Measurements from ENCODE around the gene NWD2.

The NWD2 gene

GRCh38 chr4:37279894-37280592, 35.5 kb downstream of the NWD2 start:
- DNase-seq (ENCODE audit: low read depth in 1 of 2, low spot score in 1 of 2), result no peak

GRCh38 chr4:37299468-37299867, 54.9 kb downstream of the NWD2 start:
- DNase-seq (ENCODE audit: low read depth in 1 of 2, low spot score in 1 of 2), result no peak

- DNase-seq (ENCODE audit: low read depth in 1 of 2, low spot score in 1 of 2), result no peak
Observed at GRCh38 chr4:37304612-37305011, 60.1 kb downstream of the NWD2 start.

GRCh38 chr4:37305984-37306383, 61.4 kb downstream of the NWD2 start:
- no peak for DNase-seq (ENCODE audit: low read depth in 1 of 2, low spot score in 1 of 2)

- DNase-seq (ENCODE audit: low read depth in 1 of 2, low spot score in 1 of 2), result no peak
Observed at GRCh38 chr4:37317104-37317643, 72.6 kb downstream of the NWD2 start.

- no peak for DNase-seq (ENCODE audit: low read depth in 1 of 2, low spot score in 1 of 2)
Observed at GRCh38 chr4:37320513-37321235, 76.1 kb downstream of the NWD2 start.

GRCh38 chr4:37322122-37322521, 77.6 kb downstream of the NWD2 start:
- DNase-seq (ENCODE audit: low read depth in 1 of 2, low spot score in 1 of 2), result no peak

- no peak for DNase-seq (ENCODE audit: low read depth in 1 of 2, low spot score in 1 of 2)
Observed at GRCh38 chr4:37324546-37324945, 80.0 kb downstream of the NWD2 start.

GRCh38 chr4:37326852-37327251, 82.3 kb downstream of the NWD2 start:
- DNase-seq (ENCODE audit: low read depth in 1 of 2, low spot score in 1 of 2), result no peak

- DNase-seq (ENCODE audit: low read depth in 1 of 2, low spot score in 1 of 2), result no peak
Observed at GRCh38 chr4:37338972-37339371, 94.4 kb downstream of the NWD2 start.

GRCh38 chr4:37358748-37359147, 114.2 kb downstream of the NWD2 start:
- no peak for DNase-seq (ENCODE audit: low read depth in 1 of 2, low spot score in 1 of 2)

- DNase-seq (ENCODE audit: low read depth in 1 of 2, low spot score in 1 of 2), result no peak
Observed at GRCh38 chr4:37359261-37359660, 114.7 kb downstream of the NWD2 start.

- DNase-seq (ENCODE audit: low read depth in 1 of 2, low spot score in 1 of 2), result no peak
Observed at GRCh38 chr4:37365888-37366287, 121.3 kb downstream of the NWD2 start.

- DNase-seq (ENCODE audit: low read depth in 1 of 2, low spot score in 1 of 2), result no peak
Observed at GRCh38 chr4:37367901-37368300, 123.4 kb downstream of the NWD2 start.

GRCh38 chr4:37370052-37370451, 125.5 kb downstream of the NWD2 start:
- no peak for DNase-seq (ENCODE audit: low read depth in 1 of 2, low spot score in 1 of 2)

- no peak for DNase-seq (ENCODE audit: low read depth in 1 of 2, low spot score in 1 of 2)
Observed at GRCh38 chr4:37381040-37381668, 136.6 kb downstream of the NWD2 start.

GRCh38 chr4:37383579-37384229, 139.2 kb downstream of the NWD2 start:
- DNase-seq (ENCODE audit: low read depth in 1 of 2, low spot score in 1 of 2), result no peak

- no peak for DNase-seq (ENCODE audit: low read depth in 1 of 2, low spot score in 1 of 2)
Observed at GRCh38 chr4:37385424-37385823, 140.9 kb downstream of the NWD2 start.

GRCh38 chr4:37388681-37389365, 144.3 kb downstream of the NWD2 start:
- DNase-seq (ENCODE audit: low read depth in 1 of 2, low spot score in 1 of 2), result no peak

GRCh38 chr4:37389366-37389765, 144.8 kb downstream of the NWD2 start:
- no peak for DNase-seq (ENCODE audit: low read depth in 1 of 2, low spot score in 1 of 2)

Measured in stimulated activated CD4-positive, alpha-beta T cell treated with anti-CD3 and anti-CD28 coated beads, Interleukin-15, amount 100 ng/mL, for 1 hour (primary cell).